IMR-90 (cell line): Measurements from ENCODE around the gene EIF4G2. TPM values are rescaled to one million over a fixed set of nuclear protein-coding genes. Genes with fewer than 3 reads are reported as not detected.

Source experiments
- ATAC-seq: fragments of 200-7000 bp; cut with Tn5 transposase; 2 replicates; pipeline ENCODE4 v1.9.1; 2020; ENCODE audit warnings: low read depth, mild to moderate bottlenecking, moderate library complexity
- BruUV-seq: library from RNA; stranded (reverse); fragments of 400-500 nt; replicated peaks from 2 replicates; lab custom pipeline; 2021; lab: Mats Ljungman, UMichigan
- CTCF ChIA-PET: fragments of 300-600 bp; formaldehyde crosslinking; extraction: SDS; loops from one replicate; lab custom pipeline; 2021; ENCODE audit warnings: antibody characterized with exemption; lab: Yijun Ruan, JAX
- POLR2A ChIA-PET: fragments of 300-600 bp; sonication (Branson Sonifier 250); formaldehyde crosslinking; loops from one replicate; lab custom pipeline; 2022; ENCODE audit warnings: antibody characterized with exemption; ENCODE audit not compliant: unreplicated experiment; lab: Charles Lee
- DNase-seq: peaks from one replicate; pipeline ENCODE4 v3.0.0; 2013
- H2AFZ ChIP-seq: replicated peaks from 2 replicates; pipeline ENCODE3; 2013; ENCODE audit warnings: low read length, mild to moderate bottlenecking; ENCODE audit not compliant: poor library complexity
- H2AK5ac ChIP-seq: 2 replicates; pipeline ENCODE4 v1.6.1; 2013; ENCODE audit warnings: low read depth, low read length, inconsistent platforms
- H2AK9ac ChIP-seq: replicated peaks from 2 replicates; pipeline ENCODE3; 2013; ENCODE audit warnings: mild to moderate bottlenecking, low read depth, low read length, moderate library complexity; ENCODE audit not compliant: poor library complexity
- H2BK120ac ChIP-seq: 2 replicates; pipeline ENCODE4 v1.6.1; 2013; ENCODE audit warnings: low read depth, low read length, inconsistent platforms
- H2BK15ac ChIP-seq: 3 replicates; pipeline ENCODE4 v1.6.1; 2013; ENCODE audit warnings: low read depth, low read length, inconsistent platforms
- H2BK20ac ChIP-seq: 2 replicates; pipeline ENCODE4 v1.6.1; 2013; ENCODE audit warnings: low read depth, mild to moderate bottlenecking, inconsistent platforms, low read length, moderate library complexity
- H2BK5ac ChIP-seq: 2 replicates; pipeline ENCODE4 v1.6.1; 2013; ENCODE audit warnings: mild to moderate bottlenecking, low read depth, low read length, inconsistent platforms; ENCODE audit not compliant: poor library complexity, severe bottlenecking
- H3K14ac ChIP-seq: replicated peaks from 2 replicates; pipeline ENCODE4 v1.6.1; 2013; ENCODE audit warnings: low read depth, low read length, inconsistent platforms
- H3K18ac ChIP-seq: 2 replicates; pipeline ENCODE4 v1.6.1; 2013; ENCODE audit warnings: low read depth, low read length, control low read depth
- H3K23ac ChIP-seq: 2 replicates; pipeline ENCODE4 v1.6.1; 2013; ENCODE audit warnings: low read depth, low read length, inconsistent platforms
- H3K27ac ChIP-seq: 2 replicates; pipeline ENCODE4 v1.5.1; 2013; ENCODE audit warnings: mild to moderate bottlenecking, control low read depth, low read length; ENCODE audit not compliant: insufficient read depth
- H3K27me3 ChIP-seq: 2 replicates; pipeline ENCODE4 v1.6.1; 2013; ENCODE audit warnings: low read length; ENCODE audit not compliant: control insufficient read depth, insufficient read depth
- H3K36me3 ChIP-seq: 2 replicates; pipeline ENCODE4 v1.6.1; 2013; ENCODE audit warnings: low read length, mixed read lengths; ENCODE audit not compliant: control insufficient read depth, insufficient read depth
- H3K4ac ChIP-seq: 2 replicates; pipeline ENCODE4 v1.6.1; 2013; ENCODE audit warnings: low read depth, low read length, inconsistent platforms
- H3K4me1 ChIP-seq: 2 replicates; pipeline ENCODE4 v1.6.1; 2013; ENCODE audit warnings: low read length, mixed read lengths; ENCODE audit not compliant: control insufficient read depth, insufficient read depth
- H3K4me2 ChIP-seq: 2 replicates; pipeline ENCODE4 v1.6.1; 2013; ENCODE audit warnings: low read depth, mild to moderate bottlenecking, control low read depth, low read length, moderate library complexity
- H3K4me3 ChIP-seq: 2 replicates; pipeline ENCODE4 v1.5.1; 2013; ENCODE audit warnings: low read depth, mild to moderate bottlenecking, control low read depth, low read length, moderate library complexity; ENCODE audit not compliant: insufficient read depth
- H3K56ac ChIP-seq: 2 replicates; pipeline ENCODE4 v1.6.1; 2013; ENCODE audit warnings: low read length, inconsistent platforms; ENCODE audit not compliant: insufficient read depth; ENCODE audit errors: extremely low read depth
- H3K79me1 ChIP-seq, 2 experiments: 2 replicates each; pipeline ENCODE4 v1.6.1; 2013; ENCODE audit warnings: low read length in 2 of 2, inconsistent platforms in 1 of 2, low read depth in 1 of 2
- H3K9ac ChIP-seq: 2 replicates; pipeline ENCODE4 v1.6.1; 2013; ENCODE audit warnings: low read depth, low read length, control low read depth
- H3K9me1 ChIP-seq: 2 replicates; pipeline ENCODE4 v1.6.1; 2013; ENCODE audit warnings: low read length, inconsistent platforms; ENCODE audit not compliant: insufficient read depth
- H3K9me3 ChIP-seq: 2 replicates; pipeline ENCODE4 v1.6.1; 2013; ENCODE audit warnings: low read length; ENCODE audit not compliant: control insufficient read depth, insufficient read depth
- H4K20me1 ChIP-seq: 2 replicates; pipeline ENCODE4 v1.6.1; 2013; ENCODE audit warnings: low read length, inconsistent platforms; ENCODE audit not compliant: insufficient read depth
- H4K5ac ChIP-seq: 2 replicates; pipeline ENCODE4 v1.6.1; 2013; ENCODE audit warnings: mild to moderate bottlenecking, low read depth, low read length, control low read depth
- H4K8ac ChIP-seq, 2 experiments: 2 replicates each; pipeline ENCODE4 v1.6.1; 2013; ENCODE audit warnings: low read depth in 2 of 2, low read length in 2 of 2, control low read depth in 1 of 2, inconsistent platforms in 1 of 2
- H4K91ac ChIP-seq: 2 replicates; pipeline ENCODE4 v1.6.1; 2013; ENCODE audit warnings: low read depth, low read length, inconsistent platforms; ENCODE audit not compliant: insufficient read depth
- BHLHE40 ChIP-seq: fragments of 150-350 bp; IDR thresholded peaks from 2 replicates; pipeline ENCODE4 v1.6.1; 2016; ENCODE audit warnings: mild to moderate bottlenecking, low read depth, low read length
- CEBPB ChIP-seq: IDR thresholded peaks from 2 replicates; pipeline ENCODE4 v1.6.1; 2012; ENCODE audit warnings: low read depth, low read length, improper control_type of control experiment
- CHD1 ChIP-seq: IDR thresholded peaks from 2 replicates; pipeline ENCODE4 v1.6.1; 2012; ENCODE audit warnings: low read depth, low read length, improper control_type of control experiment
- CTCF ChIP-seq: conservative IDR thresholded peaks from 2 replicates; pipeline ENCODE4 v1.5.1; 2012; ENCODE audit warnings: mild to moderate bottlenecking, low read depth, low read length, improper control_type of control experiment
- ELK1 ChIP-seq: fragments of 150-350 bp; IDR thresholded peaks from 2 replicates; pipeline ENCODE4 v1.6.1; 2016; ENCODE audit warnings: low read depth, mild to moderate bottlenecking, low read length, moderate library complexity, borderline replicate concordance
- FOS ChIP-seq: fragments of 150-350 bp; IDR thresholded peaks from 2 replicates; pipeline ENCODE4 v1.6.1; 2016; ENCODE audit warnings: low read depth, low read length
- MAFK ChIP-seq: IDR thresholded peaks from 2 replicates; pipeline ENCODE4 v1.6.1; 2012; ENCODE audit warnings: low read depth, low read length, improper control_type of control experiment
- MAZ ChIP-seq: IDR thresholded peaks from 2 replicates; pipeline ENCODE4 v1.6.1; 2012; ENCODE audit warnings: low read depth, mild to moderate bottlenecking, low read length, improper control_type of control experiment, moderate library complexity, borderline replicate concordance
- MXI1 ChIP-seq: IDR thresholded peaks from 2 replicates; pipeline ENCODE4 v1.6.1; 2012; ENCODE audit warnings: low read depth, mild to moderate bottlenecking, low read length, moderate library complexity, borderline replicate concordance
- NFE2L2 ChIP-seq: fragments of 150-350 bp; IDR thresholded peaks from 2 replicates; pipeline ENCODE4 v1.6.1; 2016; ENCODE audit warnings: low read depth, mild to moderate bottlenecking, low read length
- POLR2A ChIP-seq: IDR thresholded peaks from 2 replicates; pipeline ENCODE4 v1.6.1; 2012; ENCODE audit warnings: mild to moderate bottlenecking, low read depth, low read length
- RAD21 ChIP-seq: IDR thresholded peaks from 2 replicates; pipeline ENCODE4 v1.6.1; 2012; ENCODE audit warnings: low read length, improper control_type of control experiment
- RCOR1 ChIP-seq: IDR thresholded peaks from 2 replicates; pipeline ENCODE4 v1.6.1; 2012; ENCODE audit warnings: mild to moderate bottlenecking, low read length, improper control_type of control experiment; ENCODE audit not compliant: insufficient replicate concordance
- RFX5 ChIP-seq: IDR thresholded peaks from 2 replicates; pipeline ENCODE4 v1.8.0; 2012; ENCODE audit warnings: low read depth, mild to moderate bottlenecking, low read length, moderate library complexity
- SMC3 ChIP-seq: fragments of 150-350 bp; IDR thresholded peaks from 2 replicates; pipeline ENCODE4 v1.6.1; 2016; ENCODE audit warnings: low read depth, mild to moderate bottlenecking, antibody characterized with exemption, low read length, moderate library complexity
- USF2 ChIP-seq: fragments of 150-350 bp; IDR thresholded peaks from 2 replicates; pipeline ENCODE4 v1.6.1; 2017; ENCODE audit warnings: mild to moderate bottlenecking, antibody characterized with exemption, low read length, low read depth
- WGBS, 2 experiments: methylation state at CpG; one replicate each; pipeline versions ENCODE4 v1.1.5 to v1.1.7; 2013; ENCODE audit warnings: missing lambda C conversion rate in 2 of 2; ENCODE audit not compliant: insufficient read length in 1 of 2; ENCODE audit errors: extremely low coverage in 2 of 2; 5-methylcytosine and 5-hydroxymethylcytosine counted together
- dilution Hi-C: fragments of 300-500 bp; cut with HindIII; formaldehyde crosslinking; loops from one replicate; pipeline ENCODE4 v1.14.3; 2018; ENCODE audit warnings: low sequenced_read_pairs; ENCODE audit not compliant: unreplicated experiment
- in situ Hi-C: fragments of 300-500 bp; cut with MboI; formaldehyde crosslinking; loops from 3 replicates; pipeline ENCODE4 v1.14.3; 2019; ENCODE audit warnings: low sequenced_read_pairs, inconsistent platforms, mixed read lengths
- intact Hi-C: fragments of 100-400 bp; cut with micrococcal nuclease; formaldehyde crosslinking; loops from 2 replicates; pipeline ENCODE4 v1.10.0; 2022
- polyA plus RNA-seq, 3 experiments: library from polyadenylated mRNA; depleted of rRNA; stranded (reverse); fragments of >200 nt; gene quantifications; 2 replicates each; pipeline ENCODE4 v1.2.3, GENCODE V29; 2012; ENCODE audit warnings: low replicate concordance in 1 of 3
- total RNA-seq: library from RNA; depleted of rRNA; stranded (reverse); fragments of >200 nt; gene quantifications from 2 replicates; pipeline ENCODE4 v1.2.3, GENCODE V29; 2012

The EIF4G2 gene
- total and polyA plus RNA-seq, 2 of the 4 experiments (the other 2 are of a cell fraction) = 492 to 1,216 TPM

GRCh38 chr11:10762913-10763421, 45.8 kb downstream of the EIF4G2 start:
- Histone ChIP-seq H3K27me3 (no peaks in the 10 kb centered on the region), H3K4ac (no peak overlapping the region), H3K27ac (no peak overlapping the region), H2AFZ (no peak overlapping the region), H2AK9ac (no peak overlapping the region), H3K4me3 (no peak overlapping the region), H2BK120ac (no peak overlapping the region), H2BK15ac (no peak overlapping the region), H2AK5ac (no peak overlapping the region), H4K20me1 (no peaks in the 10 kb centered on the region), H2BK20ac (no peak overlapping the region), H4K8ac (no peak overlapping the region), H3K56ac (no peak overlapping the region), H3K4me2 (no peak overlapping the region), H3K18ac (no peak overlapping the region), H3K23ac (no peak overlapping the region), H2BK5ac (no peak overlapping the region), H3K9me3 (no peaks in the 10 kb centered on the region), H3K9me1 (no peaks in the 10 kb centered on the region; the same call in 1 of the 2 replicates), H3K36me3 (peaks cover 35% of the 10 kb centered on the region), H3K79me1 (no peaks in the 10 kb centered on the region), H4K5ac (no peak overlapping the region), H3K14ac (no peak overlapping the region), H3K4me1 (no peaks in the 10 kb centered on the region), H3K9ac (no peak overlapping the region), H4K91ac (no peak overlapping the region)
- ChIA-PET POLR2A (no interaction called here), CTCF (no interaction called here)
- WGBS, 2 experiments = 80% methylated on average over 1 of the region's 4 CpGs; no CpG with 5 or more reads in 1 of the 2 experiments
- intact Hi-C loops = no loop called here
- dilution Hi-C loops = no loop called here
- BruUV-seq = no TSS peak
- ATAC-seq = no peak
- no peak for DNase-seq
- no peak for TF ChIP-seq BHLHE40
- TF ChIP-seq RCOR1 = no peak
- no peak for TF ChIP-seq MAFK
- no peak for TF ChIP-seq FOS
- no peak for TF ChIP-seq CTCF
- TF ChIP-seq MAZ = no peak
- TF ChIP-seq RAD21 = no peak
- TF ChIP-seq SMC3 = no peak
- no peak for TF ChIP-seq MXI1
- TF ChIP-seq CHD1 = no peak
- no peak for TF ChIP-seq RFX5
- no peak for TF ChIP-seq NFE2L2
- TF ChIP-seq POLR2A = no peak
- TF ChIP-seq CEBPB = no peak
- no peak for TF ChIP-seq ELK1
- no peak for TF ChIP-seq USF2
- in situ Hi-C loops = no loop called here
